Hematopoietic multipotent progenitor cell (in vitro differentiated cells): Measurements from ENCODE around the gene PARD3B. TPM values are rescaled to one million over a fixed set of nuclear protein-coding genes. Genes with fewer than 3 reads are reported as not detected.
A peak's percentile ranks its signal among the peaks of the same experiment; 100 is the strongest.

ENCODE experiments used
- DNase-seq, 3 donors: peaks; one replicate each; pipeline ENCODE4 v3.0.0-alpha.2; 2011 to 2015; ENCODE audit warnings: low read depth in 2 of 3, low spot score in 2 of 3
- total RNA-seq: library from RNA; depleted of rRNA; stranded (reverse); fragments of >200 nt; gene quantifications from one replicate; pipeline ENCODE4 v1.2.3, GENCODE V29; 2012

PARD3B gene
- total RNA-seq, 1 donor = 2.7 TPM

DNA sequence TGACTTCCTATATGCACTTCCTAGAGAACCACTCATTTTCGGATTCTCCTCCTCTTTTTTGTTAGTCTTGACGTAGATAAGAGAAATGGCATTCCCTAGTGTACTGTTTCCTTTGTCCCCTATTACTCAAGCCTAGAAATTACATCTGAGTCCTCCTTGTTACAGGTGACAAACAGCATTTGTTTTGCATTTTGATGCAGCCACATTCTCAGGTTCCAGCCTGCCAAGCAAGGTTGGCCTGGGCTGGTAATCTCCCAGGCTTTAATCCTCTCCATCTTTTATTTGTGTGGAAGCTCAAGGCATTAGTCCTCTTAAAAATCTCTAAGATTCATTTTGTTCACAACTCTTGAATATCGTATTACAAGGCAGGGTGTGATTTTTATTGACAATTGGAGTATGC, 819.0 kb downstream of the PARD3B start:
- DNase-seq = no peak

DNA sequence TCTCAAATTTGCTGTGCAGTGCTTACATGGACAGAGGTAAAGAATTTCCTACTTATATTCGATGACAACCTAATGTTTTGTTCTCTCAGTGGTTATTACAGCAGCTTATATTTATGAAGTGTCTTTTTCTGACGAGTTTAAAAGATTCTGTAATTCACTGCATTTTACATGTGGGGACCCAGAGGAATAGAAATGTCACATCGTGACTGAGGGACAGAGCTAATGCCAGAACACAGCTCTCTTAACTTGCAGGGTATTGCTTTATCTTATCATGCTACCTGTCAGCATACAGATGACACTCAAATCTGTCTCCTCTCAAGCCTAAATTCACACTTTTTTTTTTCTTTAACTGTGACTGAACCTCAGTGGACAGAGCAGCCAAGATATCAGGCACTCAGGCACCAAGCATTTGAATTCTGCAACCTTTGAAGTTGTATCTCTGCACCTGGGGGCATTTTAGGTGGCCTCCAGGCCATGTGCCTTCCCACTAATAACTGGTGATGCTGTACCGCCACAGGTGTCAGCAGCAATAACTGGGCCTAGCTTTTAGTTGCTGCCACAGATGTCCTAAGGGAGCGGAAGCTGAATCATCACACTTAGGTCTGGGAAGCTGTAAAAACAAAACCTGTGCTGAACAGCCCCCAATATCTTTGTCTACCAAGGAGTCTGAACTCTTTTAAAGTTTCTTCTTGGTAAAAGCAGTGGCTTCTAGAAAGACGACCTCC, 821.2 kb downstream of the PARD3B start:
- DNase-seq = no peak

DNA sequence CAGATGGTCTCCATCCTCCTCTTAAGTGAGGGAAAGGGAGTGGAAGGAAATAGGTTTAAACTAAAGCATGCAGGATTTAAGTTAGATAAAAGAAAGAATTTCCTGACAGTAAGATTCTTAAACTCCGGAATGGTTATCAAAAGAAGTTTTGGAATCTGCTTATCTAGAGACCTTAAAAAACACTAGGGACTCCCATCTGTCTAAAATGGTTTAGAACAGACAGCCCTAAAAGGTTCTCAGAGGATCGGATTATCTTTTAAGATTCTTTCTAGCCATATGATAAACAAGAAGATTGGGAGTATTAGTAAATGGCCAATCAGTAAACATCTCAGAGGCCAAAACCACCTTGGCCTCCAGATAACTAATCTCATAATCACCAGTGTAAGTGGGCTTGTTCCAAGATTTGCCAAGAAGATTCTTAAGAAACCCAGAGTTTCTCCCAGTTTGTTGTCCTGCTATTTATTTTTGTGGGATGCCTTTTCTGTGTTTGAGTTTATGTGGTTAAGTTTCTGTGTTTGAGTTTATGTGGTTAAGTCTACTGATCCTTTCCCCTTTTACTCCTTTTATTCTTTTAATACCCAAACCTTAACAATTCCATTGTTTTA, 822.2 kb downstream of the PARD3B start:
- DNase-seq = no peak

DNA sequence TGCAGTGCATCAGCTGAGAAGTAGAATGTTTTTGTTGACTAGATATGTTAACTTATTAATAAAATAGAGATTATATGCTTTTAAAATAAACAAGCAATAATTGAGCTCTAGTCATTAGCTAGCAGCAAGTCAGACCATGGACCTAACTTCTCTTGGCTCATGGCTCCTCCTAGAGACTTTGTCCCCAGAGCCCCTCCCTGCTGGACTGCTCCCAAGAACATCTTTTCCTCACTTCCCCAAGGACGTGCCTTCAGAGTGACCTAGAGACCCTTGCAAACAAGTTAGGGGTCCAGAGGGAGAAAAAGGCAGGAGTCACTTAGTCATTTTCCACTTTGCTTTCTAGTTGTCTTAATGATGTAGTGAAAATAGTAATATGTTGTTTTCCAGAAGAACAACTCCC, 824.5 kb downstream of the PARD3B start:
- no peak for DNase-seq

DNA sequence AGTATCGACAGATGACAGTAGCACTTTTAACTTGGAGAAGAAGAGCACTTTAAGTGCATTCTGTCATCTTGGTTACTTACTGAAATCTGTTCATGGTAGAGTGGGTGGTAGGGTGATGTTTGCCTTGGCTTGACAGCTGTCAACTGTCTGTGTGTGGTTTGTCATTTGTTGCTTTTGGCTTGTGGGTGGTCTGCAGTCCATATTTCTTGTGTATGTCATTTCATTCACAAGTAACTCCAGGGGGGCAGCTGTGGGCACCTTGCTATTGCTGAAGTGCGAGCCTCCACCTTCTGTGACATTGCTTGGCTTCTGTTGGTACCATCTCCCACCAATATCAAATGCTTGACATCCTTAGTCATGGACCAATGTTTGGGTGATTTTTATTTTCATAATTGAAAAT, 825.5 kb downstream of the PARD3B start:
- DNase-seq = no peak

DNA sequence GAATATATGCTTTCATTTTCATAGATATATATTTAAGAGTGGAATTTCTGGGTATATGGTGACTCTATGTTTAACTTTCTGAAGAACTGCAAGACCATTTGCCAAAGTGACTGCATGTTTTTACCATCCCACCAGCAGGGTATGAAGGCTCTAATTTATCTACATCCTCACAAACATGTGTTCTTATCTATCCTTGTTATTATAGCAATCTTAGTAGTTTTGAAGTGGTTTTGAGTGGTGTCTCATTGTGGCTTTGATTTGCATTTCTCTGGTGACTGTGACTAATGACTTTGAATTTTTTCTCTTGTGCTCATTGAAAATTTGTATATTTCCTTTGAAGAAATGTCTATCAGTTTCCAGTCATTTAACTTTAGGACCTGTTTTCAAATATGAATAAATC, 826.9 kb downstream of the PARD3B start:
- peak in 1 of 3 donors; percentile 44 for DNase-seq

DNA sequence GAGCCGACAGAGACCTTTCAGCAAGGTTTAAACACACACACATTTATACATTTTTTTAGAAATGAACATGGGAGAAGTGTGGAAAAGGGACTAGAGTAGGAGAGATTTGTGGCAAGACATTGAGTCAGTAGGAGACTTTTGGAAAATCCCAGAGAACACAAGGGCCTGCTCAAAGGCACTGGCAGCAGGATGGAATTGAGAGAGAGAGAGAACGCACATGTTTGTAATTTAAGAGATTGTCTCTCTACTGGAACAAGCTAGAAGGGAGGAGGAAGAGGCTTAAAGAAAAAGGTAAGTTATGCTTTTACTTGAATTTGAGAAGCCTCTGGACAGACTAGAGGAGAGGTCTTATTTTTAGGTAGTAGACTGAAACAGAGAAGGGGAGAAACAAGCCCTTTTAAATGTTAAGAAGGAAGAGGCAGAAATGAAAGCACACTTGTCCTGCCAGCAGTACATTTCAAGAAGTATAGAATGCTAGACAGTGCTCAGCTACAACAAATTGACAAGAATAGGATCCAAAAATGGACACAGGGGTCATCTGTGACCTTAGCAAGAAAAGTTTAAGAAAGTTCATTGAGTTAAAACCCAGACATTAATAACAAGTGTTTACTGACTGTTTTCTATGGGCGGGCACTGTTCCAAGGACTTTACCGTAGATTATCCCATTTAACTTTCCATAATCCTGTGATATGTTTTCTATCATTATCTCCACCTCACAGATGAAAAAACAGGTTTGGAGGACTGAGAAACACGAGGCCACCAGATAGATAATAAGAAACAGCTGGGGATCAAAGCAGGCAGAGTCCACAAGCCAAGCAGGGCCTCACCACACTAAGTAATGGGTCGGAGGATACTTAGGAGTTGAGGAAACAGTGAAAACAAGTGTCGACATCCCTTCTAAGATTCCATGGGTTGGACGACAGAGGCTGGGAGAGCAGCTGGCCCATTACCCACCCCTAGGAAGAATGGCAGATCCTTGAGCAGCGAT, 830.5 kb downstream of the PARD3B start:
- no peak for DNase-seq

- DNase-seq = no peak
Observed at GRCh38 chr2:205377324-205377723, 832.0 kb downstream of the PARD3B start.

- DNase-seq = no peak
Observed at GRCh38 chr2:205383601-205384000, 838.3 kb downstream of the PARD3B start.

DNA sequence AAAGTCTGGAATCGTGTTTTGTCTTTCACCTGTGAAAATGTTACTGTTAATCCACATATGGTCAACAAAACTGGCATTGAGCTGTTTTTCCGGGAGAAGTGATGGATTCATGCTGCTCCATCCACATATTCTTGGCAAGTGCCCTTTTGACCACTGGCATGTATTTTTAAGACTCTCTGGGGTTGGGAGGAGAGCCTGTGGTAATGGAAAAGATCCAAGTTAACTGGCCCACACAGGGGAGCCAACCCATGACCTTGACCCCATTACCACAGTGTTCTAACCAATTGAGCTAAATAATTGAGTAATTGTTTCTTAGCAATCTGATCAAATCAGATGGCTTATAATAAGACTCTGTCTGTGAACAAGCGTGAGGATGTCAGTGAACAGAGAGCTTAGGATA, 840.8 kb downstream of the PARD3B start:
- no peak for DNase-seq

DNA sequence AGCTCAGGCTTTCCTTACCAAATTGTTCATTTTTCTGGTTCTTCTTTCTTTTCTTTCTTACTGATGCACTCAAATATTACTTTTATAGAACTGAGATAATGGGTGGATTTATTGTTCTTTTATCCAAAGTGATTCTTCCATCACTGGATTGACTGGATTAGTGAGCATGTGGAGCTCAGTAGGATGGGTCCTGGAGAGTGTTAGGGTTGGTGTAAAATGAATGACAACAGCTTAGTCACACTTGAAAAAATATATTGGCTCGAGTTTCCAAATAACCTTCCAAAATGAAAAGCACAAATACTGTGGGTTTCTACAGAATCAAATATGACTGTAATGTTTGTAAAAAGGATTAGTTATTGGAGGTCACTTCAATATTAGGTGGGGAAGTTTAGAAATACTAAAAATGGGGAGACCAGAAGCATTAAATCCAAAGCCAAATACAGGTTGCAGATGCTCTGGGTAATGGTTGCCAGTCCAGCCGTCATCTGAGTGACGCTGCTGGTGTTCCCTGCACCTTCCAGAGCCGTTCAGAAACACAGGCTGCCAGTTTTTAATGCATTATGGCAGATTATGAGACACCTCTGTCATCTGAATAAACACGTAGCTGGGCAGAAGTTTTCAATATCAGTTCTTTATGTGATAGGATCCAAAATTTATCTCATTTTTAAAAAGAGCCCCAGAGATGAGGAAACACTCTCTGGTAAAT, 842.2 kb downstream of the PARD3B start:
- no peak for DNase-seq

DNA sequence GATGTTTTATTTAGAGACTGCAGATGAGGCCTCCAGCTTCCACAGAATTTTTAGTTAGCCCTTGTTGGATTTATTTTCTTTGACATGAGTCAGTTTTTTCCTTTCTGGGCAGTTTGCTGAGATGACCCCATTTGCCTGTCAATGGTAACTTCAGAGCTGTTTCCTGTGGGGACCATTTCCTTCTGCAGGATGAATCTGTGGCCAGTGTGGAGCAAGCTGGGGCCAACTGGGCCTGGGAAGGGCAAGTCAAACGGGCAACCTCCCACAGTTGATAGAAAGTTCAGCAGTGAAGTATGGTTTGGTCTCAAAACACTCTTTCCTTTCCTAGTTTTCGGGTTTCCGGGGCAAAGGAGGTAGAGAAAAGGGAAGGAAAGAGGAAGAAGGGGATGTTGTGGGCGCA, 845.6 kb downstream of the PARD3B start:
- DNase-seq = no peak

DNA sequence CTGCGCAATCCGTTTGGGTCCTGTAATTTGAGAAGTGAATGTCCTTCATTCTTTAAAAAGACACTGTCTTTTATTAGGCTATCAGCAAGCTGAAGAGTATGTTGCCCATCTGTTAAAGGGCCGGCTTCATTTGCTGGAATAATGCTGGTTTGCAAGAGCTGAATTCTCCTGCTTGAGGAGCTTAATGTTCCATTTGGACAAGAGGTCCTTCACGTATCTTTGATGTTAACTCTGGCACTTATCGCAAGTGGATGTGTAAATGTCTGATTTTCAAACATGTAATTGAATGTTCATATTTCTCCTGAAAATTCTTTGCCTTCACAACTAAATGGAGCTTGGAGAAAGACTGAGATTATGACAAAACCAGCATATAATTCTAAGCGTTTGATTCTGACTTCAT, 856.2 kb downstream of the PARD3B start:
- no peak for DNase-seq

- DNase-seq = no peak
Observed at GRCh38 chr2:205402011-205402410, 856.7 kb downstream of the PARD3B start.

GRCh38 chr2:205403244-205403825, 858.1 kb downstream of the PARD3B start:
- DNase-seq = no peak

GRCh38 chr2:205405194-205405593, 859.9 kb downstream of the PARD3B start:
- no peak for DNase-seq

DNA sequence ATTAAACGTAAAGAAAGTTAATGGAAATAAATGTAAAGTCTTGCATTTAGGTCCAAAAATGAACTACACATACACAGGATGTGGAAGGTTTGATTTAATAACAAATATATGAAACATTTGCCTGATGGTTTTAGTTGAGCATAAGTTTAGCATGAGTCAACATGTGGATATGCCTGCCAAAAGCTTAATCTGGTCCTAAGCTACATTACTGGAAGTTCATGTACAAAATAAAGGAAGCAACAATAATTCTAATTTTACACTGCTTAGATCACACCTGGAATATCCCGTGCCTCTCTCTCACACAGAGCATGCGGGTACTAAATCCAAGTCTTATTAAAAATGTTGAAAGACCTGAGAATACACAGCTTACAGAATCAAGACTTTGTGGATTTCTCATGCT, 860.5 kb downstream of the PARD3B start:
- DNase-seq = no peak

GRCh38 chr2:205407984-205408383, 862.7 kb downstream of the PARD3B start:
- no peak for DNase-seq

- DNase-seq = no peak
Observed at GRCh38 chr2:205408696-205409095, 863.4 kb downstream of the PARD3B start.

GRCh38 chr2:205409411-205409810, 864.1 kb downstream of the PARD3B start:
- no peak for DNase-seq
